ENCODE results near the gene ETFBKMT. TPM values are rescaled to one million over a fixed set of nuclear protein-coding genes. Genes with fewer than 3 reads are reported as not detected.
"Not testable (repeated sequence)": the region's sequence is repeated elsewhere in the genome, so short reads cannot be mapped to it uniquely, and the experiment has no call there.

Gene ETFBKMT
- total RNA-seq, 2 experiments from 2014 or later = 1.3 to 1.4 TPM

- ChIA-PET POLR2A (interaction anchor here (1.8 kb wide), 1 partner anchor 14 kb away, joined by 6 read pairs; the partner anchor contains the start of gene AMN1), CTCF (interaction anchor here (0.6 to 1.2 kb wide), 3 partner anchors 61 to 312 kb away, joined by 3 to 4 read pairs (median 3); no protein-coding TSS in a partner anchor)
- H3K4me1 Mint-ChIP-seq = no peaks in the 10 kb centered on the region
- H3K27ac Mint-ChIP-seq = no peak overlapping the region
- H3K36me3 Mint-ChIP-seq (ENCODE audit: low read depth) = peaks cover 26% of the 10 kb centered on the region
- H3K27me3 Mint-ChIP-seq = no peaks in the 10 kb centered on the region
- no peak for DNase-seq
- no peak overlapping the region for H3K4me3 Mint-ChIP-seq
- peaks cover 24% of the 10 kb centered on the region for H3K9me3 Mint-ChIP-seq
These were observed 55.2 kb downstream of the ETFBKMT start for GRCh38 chr12:31714406-31715271.

GRCh38 chr12:31715283-31715825, 55.9 kb downstream of the ETFBKMT start:
- Mint-ChIP-seq H3K27ac (no peak overlapping the region), H3K36me3 (ENCODE audit: low read depth) (peaks cover 24% of the 10 kb centered on the region), H3K4me1 (no peaks in the 10 kb centered on the region), H3K27me3 (no peaks in the 10 kb centered on the region), H3K9me3 (peaks cover 20% of the 10 kb centered on the region), H3K4me3 (no peak overlapping the region)
- ChIA-PET POLR2A (interaction anchor here (1.8 kb wide), 1 partner anchor 13 kb away, joined by 6 read pairs; the partner anchor contains the start of gene AMN1), CTCF (interaction anchor here (0.6 to 1.2 kb wide), 3 partner anchors 62 to 311 kb away, joined by 3 to 4 read pairs (median 3); no protein-coding TSS in a partner anchor)
- no peak for DNase-seq

- POLR2A ChIA-PET, CTCF ChIA-PET: not testable (repeated sequence)
These were observed 57.5 kb downstream of the ETFBKMT start for GRCh38 chr12:31716998-31717397.

GRCh38 chr12:31718542-31719198, 59.2 kb downstream of the ETFBKMT start:
- Mint-ChIP-seq H3K36me3 (ENCODE audit: low read depth) (peaks cover 40% of the 10 kb centered on the region), H3K9me3 (peaks cover 20% of the 10 kb centered on the region), H3K4me1 (peaks cover 22% of the 10 kb centered on the region)
- H3K27me3 Mint-ChIP-seq, H3K4me3 Mint-ChIP-seq, H3K27ac Mint-ChIP-seq, DNase-seq, CTCF ChIA-PET: not testable (repeated sequence)
- POLR2A ChIA-PET = interaction anchor here (1.3 kb wide), 1 partner anchor 10 kb away, joined by 4 read pairs; the partner anchor contains the start of gene AMN1

More at GRCh38 chr12:31716998-31717397, 57.5 kb downstream of the ETFBKMT start:
- Mint-ChIP-seq H3K9me3 (peaks cover 20% of the 10 kb centered on the region), H3K36me3 (ENCODE audit: low read depth) (peaks cover 35% of the 10 kb centered on the region)
- H3K4me1 Mint-ChIP-seq, H3K27me3 Mint-ChIP-seq, DNase-seq, H3K27ac Mint-ChIP-seq, H3K4me3 Mint-ChIP-seq: not testable (repeated sequence)

- peaks cover 10% of the 10 kb centered on the region for H3K9me3 Mint-ChIP-seq
- CTCF ChIA-PET = no interaction called here
- no peaks in the 10 kb centered on the region for H3K27me3 Mint-ChIP-seq
- H3K4me3 Mint-ChIP-seq = no peak overlapping the region
- H3K36me3 Mint-ChIP-seq (ENCODE audit: low read depth) = peaks cover 43% of the 10 kb centered on the region
- peaks cover 31% of the 10 kb centered on the region for H3K4me1 Mint-ChIP-seq
- DNase-seq = no peak
- H3K27ac Mint-ChIP-seq = no peak overlapping the region
- POLR2A ChIA-PET = interaction anchor here (1.7 kb wide), 1 partner anchor 63 kb away, joined by 4 read pairs; the partner anchor contains the start of gene ETFBKMT
These were observed 63.1 kb downstream of the ETFBKMT start for GRCh38 chr12:31722580-31722979.

Other genes starting within 250 kb of the ETFBKMT start
- under 1 TPM; 0.35 to 0.81 TPM for gene DENND5B, start 68.6 kb upstream of the ETFBKMT start, total RNA-seq
- gene AMN1, start 69.3 kb downstream of the ETFBKMT start, total RNA-seq = 1 to 10 TPM; 3.2 to 4.0 TPM